Kidney capillary endothelial cell (primary cell): ENCODE measurements around the gene DUX4.
"Not testable (repeated sequence)": the region's sequence is repeated elsewhere in the genome, so short reads cannot be mapped to it uniquely, and the experiment has no call there.

Source experiments
- DNase-seq: peaks from one replicate; pipeline ENCODE4 v3.0.0-alpha.2; 2018; ENCODE audit warnings: low spot score

Gene DUX4

GRCh38 chr4:190173428-190173827 lies at the start of gene DUX4:
Gene DUX4, plus strand, starts transcription at chr4:190173774. Its CDS starts 0 bp downstream, at chr4:190173774.
- DNase-seq, result not testable (repeated sequence)

- not testable (repeated sequence) for DNase-seq
Measured at GRCh38 chr4:190175436-190175835, 1.9 kb downstream of the DUX4 start.

DNA sequence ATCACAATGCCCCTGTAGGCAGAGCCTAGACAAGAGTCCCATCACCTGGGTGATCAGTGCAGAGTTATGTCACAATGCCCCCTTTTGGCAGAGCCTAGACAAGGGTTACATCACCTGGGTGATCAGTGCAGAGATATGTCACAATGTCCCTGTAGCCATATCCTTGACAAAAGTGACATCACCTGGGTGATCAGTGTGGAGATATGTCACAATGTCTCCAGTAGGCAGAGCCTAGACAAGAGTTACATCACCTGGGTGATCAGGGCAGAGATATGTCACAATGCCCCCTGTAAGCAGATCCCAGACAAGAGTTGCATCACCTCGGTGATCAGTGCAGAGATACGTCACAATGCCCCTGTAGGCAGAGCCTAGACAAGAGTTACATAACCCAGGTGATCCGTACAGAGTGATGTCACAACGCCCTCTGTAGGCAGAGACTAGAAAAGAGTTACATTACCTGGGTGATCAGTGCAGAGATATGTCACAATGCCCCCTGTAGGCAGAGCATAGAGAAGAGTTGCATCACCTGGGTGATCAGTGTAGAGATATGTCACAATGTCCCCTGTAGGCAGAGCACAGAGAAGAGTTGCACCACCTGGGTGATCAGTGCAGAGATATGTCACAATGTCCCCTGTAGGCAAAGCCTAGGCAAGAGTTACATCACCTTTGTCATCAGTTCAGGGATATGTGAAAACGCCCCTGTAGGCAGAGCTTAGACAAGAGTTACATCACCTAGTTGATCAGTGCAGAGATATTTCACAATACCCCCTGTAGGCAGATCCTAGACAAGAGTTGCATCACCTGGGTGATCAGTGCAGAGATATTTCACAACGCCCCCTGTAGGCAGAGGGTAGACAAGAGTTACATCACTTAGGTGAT lies 4.4 kb downstream of the DUX4 start:
- not testable (repeated sequence) for DNase-seq

DNA sequence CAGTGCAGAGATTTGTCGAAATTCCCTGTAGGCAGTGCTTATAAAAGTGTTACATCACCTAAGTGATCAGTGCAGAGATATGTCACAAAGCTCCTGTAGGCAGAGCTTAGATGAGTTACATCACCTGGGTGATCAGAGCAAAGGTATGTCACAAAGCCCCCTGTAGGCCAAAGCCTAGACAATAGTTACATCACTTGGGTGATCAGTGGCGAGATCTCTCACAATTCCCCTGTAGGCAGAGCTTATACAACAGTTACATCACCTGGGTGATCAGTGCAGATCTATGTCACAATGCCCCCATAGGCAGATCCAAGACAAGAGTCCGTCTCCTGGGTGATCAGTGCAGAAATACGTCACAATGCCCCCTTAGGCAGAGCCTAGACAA lies 5.0 kb downstream of the DUX4 start:
- DNase-seq, result not testable (repeated sequence)

DNA sequence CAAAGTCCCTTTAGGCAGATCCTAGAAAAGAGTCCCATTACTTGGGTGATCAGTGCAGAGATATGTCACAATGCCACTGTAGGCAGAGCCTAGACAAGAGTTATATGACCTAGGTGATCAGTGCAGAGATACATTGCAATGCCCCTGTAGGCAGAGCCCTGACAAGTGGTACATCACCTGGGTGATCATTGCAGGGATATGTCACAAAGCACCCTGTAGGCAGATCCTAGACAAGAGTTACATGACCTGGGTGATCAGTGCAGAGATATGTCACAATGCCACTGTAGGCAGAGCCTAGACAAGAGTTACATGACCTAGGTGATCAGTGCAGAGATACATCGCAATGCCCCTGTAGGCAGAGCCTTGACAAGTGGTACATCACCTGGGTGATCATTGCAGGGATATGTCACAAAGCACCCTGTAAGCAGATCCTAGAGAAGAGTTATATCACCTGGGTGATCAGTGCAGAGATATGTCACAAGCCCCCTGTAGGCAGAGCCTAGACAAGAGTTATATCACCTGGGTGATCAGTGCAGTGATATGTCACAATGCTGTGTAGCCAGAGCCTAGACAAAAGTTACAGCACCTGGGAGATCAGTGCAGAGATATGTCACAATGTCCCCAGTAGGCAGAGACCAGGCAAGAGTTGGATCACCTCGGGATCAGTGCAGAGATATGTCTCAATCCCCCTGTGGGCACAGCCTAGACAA lies 5.6 kb downstream of the DUX4 start:
- DNase-seq, result not testable (repeated sequence)

GRCh38 chr4:190179740-190180094 lies 6.1 kb downstream of the DUX4 start:
- not testable (repeated sequence) for DNase-seq

- not testable (repeated sequence) for DNase-seq
Measured at GRCh38 chr4:190180947-190181346, 7.4 kb downstream of the DUX4 start.

DNA sequence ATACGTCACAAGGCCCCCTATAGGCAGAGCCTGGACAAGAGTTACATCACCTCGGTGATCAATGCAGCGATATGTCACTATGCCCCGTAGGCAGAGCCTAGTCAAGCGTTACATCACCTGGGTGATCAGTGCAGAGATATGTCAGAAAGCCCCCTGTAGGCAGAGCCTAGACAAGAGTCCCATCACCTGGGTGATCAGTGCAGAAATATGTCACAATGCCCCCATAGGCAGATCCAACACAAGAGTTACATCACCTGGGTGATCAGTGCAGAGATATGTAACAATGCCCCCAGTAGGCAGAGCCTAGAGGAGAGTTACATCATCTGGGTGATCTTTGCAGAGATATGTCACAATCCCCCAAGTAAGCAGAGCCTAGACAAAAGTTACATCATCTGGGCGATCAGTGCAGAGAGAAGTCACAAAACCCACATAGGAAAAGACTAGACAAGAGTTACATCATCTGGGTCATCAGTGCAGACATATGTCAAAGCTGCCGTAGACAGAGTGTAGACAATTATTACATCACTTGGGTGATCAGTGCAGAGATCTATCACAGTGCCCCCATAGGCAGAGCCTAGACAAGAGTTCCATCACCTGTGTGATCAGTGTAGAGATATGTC lies 8.0 kb downstream of the DUX4 start:
- not testable (repeated sequence) for DNase-seq

DNA sequence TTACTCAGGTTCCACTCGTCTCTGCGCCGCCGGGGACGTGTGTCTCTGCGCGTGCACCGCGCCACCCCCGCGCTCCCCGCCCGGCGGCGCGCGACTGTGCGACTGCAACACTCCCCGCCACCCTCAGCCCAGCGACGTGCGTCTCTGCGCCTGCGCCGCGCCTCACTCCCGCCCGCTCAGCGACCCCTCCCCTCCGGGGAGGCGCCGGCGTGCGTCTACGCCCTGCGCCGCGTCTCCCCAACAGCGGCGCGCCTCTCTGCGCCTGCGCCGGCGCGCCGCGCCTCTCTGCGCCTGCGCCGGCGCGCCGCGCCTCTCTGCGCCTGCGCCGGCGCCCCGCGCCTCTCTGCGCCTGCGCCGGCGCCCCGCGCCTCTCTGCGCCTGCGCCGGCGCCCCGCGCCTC lies 29.9 kb downstream of the DUX4 start:
- DNase-seq, result not testable (repeated sequence)
